ENCODE results near the gene SLC8A2. TPM values are rescaled to one million over a fixed set of nuclear protein-coding genes. Genes with fewer than 3 reads are reported as not detected.
A peak's percentile ranks its signal among the peaks of the same experiment; 100 is the strongest.

The SLC8A2 gene
- total and polyA plus RNA-seq, 2 of the 8 experiments (the other 6 are each of a cell fraction or from before 2014, with no cell fraction given): 7.3 to 12.4 TPM

GRCh38 chr19:47495478-47496372, 24.0 kb upstream of the SLC8A2 start:
- Histone ChIP-seq H2BK120ac (replicated peaks; ENCODE audit: low read depth, low read length) (no peak overlapping the region), H3K4ac (replicated peaks; ENCODE audit: insufficient read length, low read depth, low read length) (no peak overlapping the region), H2BK12ac (ENCODE audit: low read depth, low read length) (no peak overlapping the region), H3K36me3 (ENCODE audit: control insufficient read depth in 2 of 4, insufficient read depth in 4 of 4, low read length in 3 of 4) (no peaks in the 10 kb centered on the region; a peak in 1 of 8 replicates), H4K5ac (ENCODE audit: insufficient read length, low read depth, low read length) (no peak overlapping the region), H2BK5ac (ENCODE audit: low read depth, low read length) (no peak overlapping the region), H2BK15ac (ENCODE audit: low read length) (no peak overlapping the region), H2BK20ac (ENCODE audit: low read length) (no peak overlapping the region), H4K20me1 (replicated peaks in 1 of 2; ENCODE audit: control insufficient read depth in 1 of 2, insufficient read depth in 2 of 2, low read length in 2 of 2) (peaks cover 2 to 5% of the 10 kb centered on the region in 2 experiments), H3K14ac (ENCODE audit: insufficient read length) (no peak overlapping the region), H3K9ac (replicated peaks in 1 of 4; ENCODE audit: extremely low read depth in 1 of 4, low read depth in 3 of 4, low read length in 3 of 4) (no peak overlapping the region), H3K9me3 (ENCODE audit: insufficient read depth in 2 of 2, low read depth in 1 of 2, low read length in 1 of 2) (no peaks in the 10 kb centered on the region), H3K27me3 (replicated peaks in 1 of 4; ENCODE audit: control insufficient read depth in 3 of 4, extremely low read depth in 1 of 4, insufficient read depth in 3 of 4, low read length in 3 of 4) (no peaks in the 10 kb centered on the region), H4K91ac (replicated peaks; ENCODE audit: insufficient read length, low read length) (no peak overlapping the region), H3K4me2 (ENCODE audit: insufficient read depth in 1 of 2, low read depth in 2 of 2, low read length in 2 of 2) (no peak overlapping the region), H2AK5ac (ENCODE audit: low read depth, low read length) (no peak overlapping the region), H3K4me3 (ENCODE audit: extremely low read depth in 1 of 4, insufficient read depth in 2 of 4, low read depth in 3 of 4, low read length in 4 of 4) (no peak overlapping the region), H4K8ac (ENCODE audit: extremely low read depth, insufficient read depth, low read length) (no peak overlapping the region; the same call in 1 of the 2 replicates), H3K79me2 (ENCODE audit: control insufficient read depth in 1 of 2, insufficient read depth in 2 of 2, low read length in 2 of 2) (no peaks in the 10 kb centered on the region; a peak in 1 of 4 replicates), H3K27ac (ENCODE audit: low read depth, low read length) (no peak overlapping the region), H3K23ac (ENCODE audit: insufficient read length) (no peak overlapping the region), H2AFZ (ENCODE audit: low read length) (no peak overlapping the region), H3K4me1 (replicated peaks in 1 of 4; ENCODE audit: control insufficient read depth in 3 of 4, insufficient read depth in 4 of 4, low read length in 3 of 4) (peaks cover 0 to 8% (median 5%) of the 10 kb centered on the region in 4 experiments; a peak in 4 of 7 replicates), H3K79me1 (ENCODE audit: low read depth, low read length) (no peaks in the 10 kb centered on the region; the same call in 1 of the 2 replicates), H3K56ac (replicated peaks; ENCODE audit: insufficient read length, low read depth, low read length) (no peak overlapping the region), H3K18ac (ENCODE audit: extremely low read depth, low read length) (no peak overlapping the region), H3K23me2 (ENCODE audit: low read depth, low read length) (no peaks in the 10 kb centered on the region)
- WGBS, 2 experiments (ENCODE audit: extremely low coverage in 1 of 2, insufficient coverage in 1 of 2, insufficient read length in 1 of 2, insufficient replicate concordance in 2 of 2, low coverage in 1 of 2, low lambda C conversion rate in 2 of 2, missing lambda C conversion rate in 1 of 2): 91% methylated on average over 16 of the region's 17 CpGs; no CpG with 5 or more reads in 1 of the 2 experiments
- POLR2A ChIA-PET (ENCODE audit: partially characterized antibody): interaction anchor here (1.0 to 7.6 kb wide), 5 partner anchors 8 to 16 kb away, joined by 3 to 55 read pairs (median 4); partner anchors contain the start of gene KPTN
- CTCF ChIA-PET (ENCODE audit: partially characterized antibody): interaction anchor here (0.6 to 4.7 kb wide), 14 partner anchors 10 to 216 kb away, joined by 3 to 32 read pairs (median 4); partner anchors contain the start of genes KPTN and NAPA
- no peak for DNase-seq (ENCODE audit: low read depth in 1 of 2, low spot score in 2 of 2)
- FAIRE-seq: no peak
- TF ChIP-seq MAFK (IDR thresholded peaks at IDR 0.05; ENCODE audit: low read depth, low read length) (no peak), CTCF (IDR thresholded peaks at IDR 0.05; ENCODE audit: control extremely low read depth in 1 of 3, insufficient read depth in 1 of 3, low read depth in 1 of 3, low read length in 3 of 3) (peak in 1 of 3 experiments; percentile 2; a peak in 1 of 4 replicates), RBBP5 (IDR thresholded peaks at IDR 0.05; ENCODE audit: borderline replicate concordance, low read depth, low read length) (no peak), TBP (IDR thresholded peaks at IDR 0.05; ENCODE audit: low read depth, low read length) (no peak), ATF2 (IDR thresholded peaks at IDR 0.05; ENCODE audit: low read length) (no peak), POLR2AphosphoS5 (IDR thresholded peaks at IDR 0.05; ENCODE audit: low read depth, low read length) (no peak), RXRA (IDR thresholded peaks at IDR 0.05; ENCODE audit: insufficient read depth, low read depth, low read length) (no peak)
